DMS114 treated with DMSO at 0.1 percent for 48 hours (cell line): ENCODE data around the gene FANCD2.
"Not testable (repeated sequence)": the region's sequence is repeated elsewhere in the genome, so short reads cannot be mapped to it uniquely, and the experiment has no call there.

Experiments
- DNase-seq: peaks from one replicate; lab custom pipeline; 2025; ENCODE audit not compliant: unreplicated experiment; lab: John Stamatoyannopoulos, UW

The FANCD2 gene

DNA sequence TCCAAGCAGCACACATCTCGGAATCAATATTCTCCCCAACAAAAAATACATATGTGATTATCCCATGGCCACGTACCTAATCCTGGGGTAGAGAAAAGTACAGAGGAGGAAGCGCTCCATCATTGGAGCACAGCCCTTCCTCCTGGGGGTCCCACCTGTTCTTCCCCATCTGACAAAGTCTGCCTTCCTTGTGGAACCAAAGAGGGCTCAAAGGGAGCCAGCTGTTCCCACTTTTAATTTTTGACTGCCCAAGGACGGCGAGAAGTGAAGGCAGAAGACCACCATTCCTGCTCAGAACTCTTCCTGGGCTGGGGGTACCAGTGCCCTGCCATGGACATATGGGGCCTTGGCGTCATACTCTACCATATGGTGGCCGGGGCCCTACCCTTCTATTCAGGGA is 14.1 kb upstream of the FANCD2 start:
- DNase-seq, result no peak

DNA sequence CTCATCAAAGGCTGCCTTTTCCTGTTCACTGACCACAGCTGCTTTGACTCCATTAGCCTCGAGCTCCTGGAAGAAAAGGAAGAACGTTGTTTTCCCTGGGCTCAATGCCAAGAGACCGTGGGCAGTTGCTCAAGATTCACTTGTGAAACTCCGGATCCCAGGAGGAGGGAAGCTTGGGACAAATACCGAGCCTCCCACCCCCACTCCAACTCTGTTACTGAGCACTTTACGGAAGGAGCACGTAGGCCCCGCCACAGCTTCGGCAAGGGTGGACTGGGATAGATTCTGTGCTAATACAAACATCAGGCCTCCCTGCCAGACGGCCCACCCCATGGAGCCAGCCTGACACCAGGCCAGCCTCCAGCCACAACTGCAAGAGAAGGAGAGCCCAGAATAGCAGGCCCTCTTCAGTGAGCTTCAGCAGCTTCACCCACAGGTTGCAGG is 10.8 kb upstream of the FANCD2 start:
- no peak for DNase-seq

DNA sequence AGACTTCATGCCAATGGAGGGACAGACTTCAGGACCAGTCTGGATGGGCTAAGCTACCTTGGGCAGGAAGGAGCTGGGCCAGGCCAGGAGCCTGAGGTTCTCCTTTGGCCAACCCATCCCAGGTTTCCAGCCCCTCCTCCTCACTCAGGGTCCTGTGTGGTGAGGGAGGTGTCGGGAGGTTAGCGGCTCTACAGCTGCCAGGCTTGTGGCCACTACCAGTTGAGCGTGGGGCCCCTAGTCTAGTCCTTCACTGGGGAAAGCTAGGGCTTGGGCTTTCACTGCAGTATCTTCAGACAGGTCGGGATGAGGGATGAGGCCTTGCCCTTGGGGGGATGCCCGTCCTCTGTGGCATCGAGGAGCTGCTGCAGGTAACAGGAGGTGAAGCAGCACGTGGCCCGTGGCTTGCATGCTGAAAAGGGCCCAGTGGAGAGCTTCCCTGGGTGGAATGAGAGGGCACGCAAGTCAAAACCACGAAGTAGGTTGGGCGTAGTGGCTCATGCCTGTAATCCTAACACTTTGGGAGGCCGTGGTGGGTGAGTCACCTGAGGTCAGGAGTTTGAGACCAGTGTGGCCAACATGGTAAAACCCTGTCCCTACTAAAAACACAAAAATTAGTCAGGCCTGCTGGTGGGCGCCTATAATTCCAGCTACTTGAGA is 8.5 kb upstream of the FANCD2 start:
- DNase-seq, result no peak

DNA sequence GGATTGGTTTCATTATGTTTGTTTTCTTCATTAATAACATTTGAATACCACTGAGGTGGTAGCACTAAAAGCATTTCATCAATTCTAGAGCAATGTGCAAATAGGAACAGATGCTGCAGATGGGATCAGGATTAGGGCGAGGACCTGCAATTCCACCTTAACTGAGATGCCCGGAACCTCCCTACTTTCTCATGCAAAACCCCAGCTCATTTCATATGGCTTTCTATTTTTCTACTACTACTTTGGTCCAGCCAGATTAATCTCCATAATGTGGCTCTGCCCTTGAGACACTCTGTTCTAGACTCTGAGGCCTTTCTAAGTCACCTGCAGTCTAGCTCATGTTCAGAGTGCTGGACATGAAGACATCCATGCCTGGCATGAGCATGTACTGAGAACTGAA is 7.4 kb upstream of the FANCD2 start:
- not testable (repeated sequence) for DNase-seq

DNA sequence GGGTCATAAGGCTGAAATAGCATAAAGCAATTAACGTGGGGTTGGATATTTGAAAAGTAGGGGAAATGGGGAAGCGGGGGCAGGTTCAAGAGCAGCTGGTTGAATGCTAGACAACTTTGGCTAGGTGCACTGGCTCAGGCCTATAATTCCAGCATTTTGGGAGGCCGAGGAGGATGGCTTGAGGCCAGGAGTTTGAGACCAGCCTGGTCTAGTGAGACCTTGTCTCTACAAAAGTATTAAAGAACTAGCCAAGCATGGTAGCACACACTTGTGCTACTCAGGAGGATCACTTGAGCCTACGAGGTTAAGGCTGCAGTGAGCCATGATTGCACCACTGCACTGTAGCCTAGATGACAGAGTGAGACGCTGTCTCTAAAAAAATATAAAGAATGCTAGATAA is 6.9 kb upstream of the FANCD2 start:
- no peak for DNase-seq

DNA sequence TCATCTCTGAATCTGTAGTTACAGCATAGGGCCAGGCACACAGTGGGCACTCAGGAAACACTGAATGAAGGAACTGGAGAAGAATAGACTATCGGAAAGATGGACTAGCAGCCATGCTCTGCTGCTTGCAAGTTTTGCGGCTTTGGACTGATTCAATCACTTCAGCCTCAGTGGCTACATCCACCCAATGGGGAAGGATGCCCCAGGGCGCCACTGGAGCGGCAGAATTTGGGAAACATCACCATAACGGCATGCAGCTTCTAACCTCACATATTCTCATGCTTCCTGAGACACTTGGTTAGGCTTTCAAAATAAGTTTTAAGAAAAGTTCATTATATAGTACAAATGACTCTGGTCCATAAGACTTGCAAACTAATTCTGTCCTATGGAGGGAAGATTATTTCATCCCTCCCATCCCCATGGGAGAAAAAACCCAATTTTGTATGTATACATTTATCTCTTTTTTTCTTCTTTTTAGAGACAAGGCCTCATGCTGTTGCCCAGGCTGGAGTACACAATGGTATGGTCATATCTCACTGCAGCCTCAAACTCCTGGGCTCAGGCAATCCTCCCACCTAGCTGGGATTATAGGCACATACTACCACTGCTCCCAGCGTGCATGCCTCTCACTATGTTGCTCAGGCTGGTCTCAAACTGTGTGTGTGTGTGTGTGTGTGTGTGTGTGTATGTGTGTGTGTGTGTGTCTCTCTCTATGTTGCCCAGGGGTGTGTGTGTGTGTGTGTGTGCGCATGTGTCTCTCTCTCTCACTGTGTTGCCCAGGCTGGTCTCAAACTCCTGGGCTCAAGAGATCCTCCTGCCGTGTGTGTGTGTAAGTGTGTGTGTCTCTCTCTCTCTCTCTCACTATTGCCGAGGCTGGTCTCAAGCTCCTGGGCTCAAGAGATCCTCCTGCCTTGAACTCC is 4.1 kb upstream of the FANCD2 start:
- no peak for DNase-seq

DNA sequence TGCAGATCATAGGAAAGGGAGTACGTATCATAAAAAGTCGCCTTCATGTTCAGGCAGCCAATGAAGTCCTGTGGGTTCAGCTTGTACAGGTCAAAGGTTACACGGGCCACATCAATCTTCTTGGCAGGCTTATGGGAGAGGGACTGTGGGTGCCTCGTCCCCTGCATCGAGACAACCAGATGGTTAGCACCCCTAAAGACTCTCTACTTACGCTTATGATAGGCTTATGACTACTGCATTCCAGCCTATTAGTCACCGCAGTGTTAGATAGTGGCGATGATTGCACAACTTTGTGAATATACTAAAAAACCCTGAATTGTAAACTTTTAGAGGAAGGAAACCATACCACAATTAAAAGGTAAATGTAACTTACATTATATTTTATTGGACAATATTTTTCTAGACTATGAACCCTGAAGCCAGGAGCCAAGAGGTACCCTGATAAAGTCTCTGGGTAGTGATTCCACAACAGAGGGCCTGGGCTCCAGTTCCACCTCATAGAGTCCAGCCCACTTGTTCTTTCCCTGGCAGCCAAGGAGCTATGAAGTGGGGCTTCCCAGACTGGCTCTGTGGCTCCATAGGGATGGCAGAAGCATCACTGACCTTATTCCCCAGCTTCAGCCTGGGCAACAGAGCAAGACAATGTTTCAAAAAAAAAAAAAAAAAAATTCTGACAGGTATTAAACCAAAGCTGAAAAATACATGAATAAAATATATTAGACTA is 2.5 kb upstream of the FANCD2 start:
- no peak for DNase-seq

DNA sequence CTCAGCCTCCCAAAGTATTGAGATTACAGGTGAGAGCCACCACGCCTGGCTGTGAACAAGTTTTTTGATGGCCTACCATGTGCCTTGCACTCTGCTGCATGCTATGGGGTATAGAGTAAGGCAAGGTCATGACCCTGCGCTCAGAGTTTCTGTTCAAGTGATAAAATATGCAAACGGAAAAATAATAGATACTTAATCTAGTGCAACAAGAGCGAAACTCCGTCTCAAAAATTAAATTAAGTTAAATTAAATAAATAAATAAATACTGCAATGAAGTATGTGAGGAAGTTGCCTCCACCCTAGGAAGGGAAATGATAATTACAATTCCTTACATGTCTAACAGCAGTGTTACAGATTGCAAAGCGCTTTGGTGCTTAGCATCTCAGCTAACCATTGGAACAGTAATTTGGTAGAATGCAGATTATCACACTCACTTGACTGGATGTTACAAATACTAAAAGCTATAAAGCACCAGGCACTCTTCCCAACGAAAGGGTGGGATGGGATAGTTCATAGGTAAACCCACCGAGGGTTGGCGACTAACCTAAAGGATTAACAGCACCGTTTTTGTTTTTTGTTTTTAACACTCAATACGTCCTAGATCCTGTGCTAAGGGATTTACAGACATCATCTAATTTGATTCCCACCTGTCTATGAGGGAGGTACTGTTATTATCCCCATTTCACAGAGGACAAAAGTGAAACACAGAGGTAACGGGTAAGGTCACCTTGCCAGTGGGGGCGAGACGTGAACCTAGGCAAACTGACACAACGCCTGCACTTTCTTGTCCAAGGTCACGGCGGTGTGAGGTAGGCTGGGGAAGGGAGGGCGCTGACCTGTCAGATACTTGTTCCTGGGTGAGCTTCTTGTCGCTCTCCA is 793 bp upstream of the FANCD2 start:
- no peak for DNase-seq

DNA sequence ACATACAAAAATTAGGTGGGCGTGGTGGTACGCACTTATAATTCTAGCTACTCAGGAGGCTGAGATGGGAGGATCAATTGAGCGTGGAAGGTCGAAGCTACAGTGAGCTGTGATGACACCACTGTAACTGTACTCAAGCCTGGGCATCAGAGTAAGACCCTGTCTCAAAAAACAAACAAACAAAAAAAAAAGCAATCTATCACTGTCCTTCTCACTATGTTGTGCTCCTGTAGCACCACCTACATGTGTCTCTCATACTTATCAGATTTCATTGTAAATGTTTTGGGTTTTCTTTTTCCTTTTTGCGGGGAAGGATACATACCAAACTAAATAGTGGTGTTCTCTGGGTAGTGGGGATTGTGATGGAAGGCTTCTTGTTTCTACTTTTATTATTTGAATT is 14.8 kb downstream of the FANCD2 start:
- no peak for DNase-seq

DNA sequence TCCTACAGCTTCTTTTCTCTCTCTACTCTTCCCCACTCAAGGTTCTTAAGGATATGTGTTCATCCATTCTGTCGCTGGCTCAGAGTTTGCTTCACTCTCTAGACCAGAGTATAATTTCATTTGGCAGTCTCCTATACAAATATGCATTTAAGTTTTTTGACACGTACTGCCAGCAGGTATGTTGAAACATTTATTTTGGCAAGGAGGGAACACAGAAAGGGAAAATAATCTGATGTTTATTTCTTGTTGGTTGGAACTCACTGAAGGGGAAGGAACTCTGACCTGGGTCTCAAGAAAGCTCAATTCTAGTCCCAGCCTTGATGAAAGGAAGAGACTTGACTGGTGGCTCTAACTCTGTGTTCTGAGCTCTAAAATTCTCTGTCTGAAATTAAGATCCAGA is 21.6 kb downstream of the FANCD2 start:
- no peak for DNase-seq

DNA sequence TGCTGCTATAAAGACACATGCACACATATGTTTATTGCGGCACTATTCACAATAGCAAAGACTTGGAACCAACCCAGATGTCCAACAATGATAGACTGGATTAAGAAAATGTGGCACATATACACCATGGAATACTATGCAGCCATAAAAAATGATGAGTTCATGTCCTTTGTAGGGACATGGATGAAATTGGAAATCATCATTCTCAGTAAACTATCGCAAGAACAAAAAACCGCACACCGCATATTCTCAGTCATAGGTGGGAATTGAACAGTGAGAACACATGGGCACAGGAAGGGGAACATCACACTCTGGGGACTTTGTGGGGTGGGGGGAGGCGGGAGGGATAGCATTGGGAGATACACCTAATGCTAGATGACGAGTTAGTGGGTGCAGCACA is 26.8 kb downstream of the FANCD2 start:
- not testable (repeated sequence) for DNase-seq

DNA sequence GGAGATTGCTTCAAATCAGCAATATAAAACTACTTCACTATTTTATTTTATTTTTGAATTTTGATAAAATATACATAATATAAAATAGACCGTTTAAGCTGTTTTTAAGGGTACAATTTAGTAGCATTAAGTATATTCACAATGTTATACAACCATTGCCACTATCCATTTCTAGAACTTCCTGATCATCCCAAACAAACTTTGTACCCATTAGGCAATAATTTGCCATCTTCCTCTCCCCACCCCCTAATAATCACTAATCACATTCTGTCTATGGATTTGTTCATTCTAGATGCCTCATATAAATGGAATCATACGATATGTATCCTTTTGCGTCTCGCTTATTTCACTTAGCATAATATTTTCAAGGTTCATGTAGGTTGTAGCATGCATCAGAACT is 28.9 kb downstream of the FANCD2 start:
- no peak for DNase-seq

DNA sequence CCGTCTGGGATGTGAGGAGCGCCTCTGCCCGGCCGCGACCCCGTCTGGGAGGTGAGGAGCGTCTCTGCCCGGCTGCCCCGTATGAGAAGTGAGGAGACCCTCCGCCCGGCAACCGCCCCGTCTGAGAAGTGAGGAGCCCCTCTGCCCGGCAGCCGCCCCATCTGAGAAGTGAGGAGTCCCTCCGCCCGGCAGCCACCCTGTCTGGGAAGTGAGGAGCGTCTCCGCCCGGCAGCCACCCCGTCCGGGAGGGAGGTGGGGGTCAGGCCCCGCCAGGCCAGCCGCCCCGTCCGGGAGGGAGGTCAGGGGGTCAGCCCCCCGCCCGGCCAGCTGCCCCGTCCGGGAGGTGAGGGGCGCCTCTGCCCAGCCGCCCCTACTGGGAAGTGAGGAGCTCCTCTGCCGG is 43.8 kb downstream of the FANCD2 start:
- not testable (repeated sequence) for DNase-seq

DNA sequence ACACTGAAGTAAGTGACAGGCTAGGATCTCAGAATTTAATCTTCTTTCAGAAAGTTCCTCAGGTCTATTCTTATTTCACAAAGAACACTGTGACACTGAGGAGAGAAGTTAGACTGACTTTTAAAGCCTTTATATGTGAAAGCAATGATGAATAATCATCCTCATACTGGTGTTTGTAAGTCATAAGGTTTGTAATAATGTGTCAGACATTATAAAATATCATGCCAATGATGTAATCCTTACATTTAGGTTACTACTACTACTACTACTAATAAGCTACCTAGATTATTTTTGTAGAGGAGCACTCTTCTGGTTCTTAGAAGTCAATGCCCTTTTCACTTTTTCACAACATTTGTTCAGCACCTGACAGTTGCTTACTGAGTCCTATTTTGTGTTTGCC is 48.4 kb downstream of the FANCD2 start:
- DNase-seq, result no peak

DNA sequence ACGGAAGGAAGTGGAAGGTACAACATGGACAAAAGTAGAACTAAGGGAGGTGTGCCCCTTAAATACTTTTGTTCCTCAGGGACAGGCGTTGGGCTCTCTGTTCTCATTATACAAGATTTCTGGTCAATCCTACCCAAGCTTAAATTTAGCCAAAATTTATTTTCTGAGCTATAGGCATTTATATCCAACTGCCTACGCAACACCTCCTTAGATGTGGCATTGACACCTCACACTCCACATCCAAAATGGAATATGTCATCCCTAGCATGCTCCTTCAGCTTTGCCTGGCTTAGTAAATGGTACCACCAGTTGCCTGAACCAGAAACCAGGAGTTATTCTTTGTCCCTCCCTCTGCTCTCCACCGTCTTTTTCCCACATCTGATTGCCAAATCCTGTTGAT is 55.6 kb downstream of the FANCD2 start:
- no peak for DNase-seq

DNA sequence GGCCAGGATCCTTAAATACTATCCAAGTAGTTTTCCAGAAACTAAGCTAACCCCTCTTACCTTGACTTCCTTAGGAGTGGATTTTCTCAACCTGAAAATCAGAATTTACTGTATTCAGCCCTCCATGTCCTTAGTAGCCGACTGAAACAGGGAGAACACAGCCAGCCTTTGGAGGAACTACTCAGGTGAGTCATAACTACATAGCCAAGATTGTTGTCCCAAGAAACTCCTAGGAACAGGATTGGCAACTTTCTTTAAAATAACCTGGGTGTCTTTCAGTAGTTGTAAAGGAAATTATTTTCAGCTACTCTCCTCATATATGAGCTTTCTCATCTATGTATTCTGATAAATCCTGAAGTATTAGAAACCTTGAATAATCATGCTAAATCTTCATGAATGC is 59.5 kb downstream of the FANCD2 start:
- no peak for DNase-seq

DNA sequence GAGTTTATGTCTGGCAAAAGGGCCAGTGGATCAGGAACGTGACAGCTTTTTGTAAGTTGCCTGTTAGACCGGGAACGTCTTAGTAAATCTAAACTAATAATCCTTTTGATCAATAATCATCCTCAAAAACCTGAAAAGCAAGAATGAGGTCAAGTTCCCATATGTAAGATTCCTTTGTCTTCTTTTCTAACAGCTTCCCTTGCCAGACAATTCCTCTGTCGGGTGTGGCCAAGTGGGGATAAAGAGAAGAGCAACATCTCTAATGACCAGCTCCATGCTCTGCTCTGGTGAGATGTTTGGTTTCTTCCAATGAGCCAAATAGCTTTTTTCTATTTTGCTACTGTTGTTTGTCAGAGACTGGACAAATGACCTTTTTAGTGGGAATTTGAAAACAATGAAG is 62.0 kb downstream of the FANCD2 start:
- DNase-seq, result no peak

DNA sequence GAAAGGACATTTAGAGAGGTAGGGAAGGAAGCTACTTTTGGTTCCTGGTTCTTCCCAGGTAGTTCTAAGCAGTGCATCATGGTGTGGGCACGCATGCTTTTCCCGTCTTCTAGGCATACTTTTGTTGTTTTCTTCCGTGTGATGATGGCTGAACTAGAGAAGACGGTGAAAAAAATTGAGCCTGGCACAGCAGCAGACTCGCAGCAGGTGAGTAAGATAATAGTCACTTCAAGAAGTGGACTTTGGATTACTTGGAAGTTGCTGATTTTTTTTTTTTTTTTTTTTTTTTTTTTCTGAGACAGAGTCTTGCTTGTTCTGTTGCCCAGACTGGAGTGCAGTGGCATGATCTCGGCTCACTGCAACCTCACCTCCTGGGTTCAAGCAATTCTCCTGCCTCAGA is 63.9 kb downstream of the FANCD2 start:
- no peak for DNase-seq

DNA sequence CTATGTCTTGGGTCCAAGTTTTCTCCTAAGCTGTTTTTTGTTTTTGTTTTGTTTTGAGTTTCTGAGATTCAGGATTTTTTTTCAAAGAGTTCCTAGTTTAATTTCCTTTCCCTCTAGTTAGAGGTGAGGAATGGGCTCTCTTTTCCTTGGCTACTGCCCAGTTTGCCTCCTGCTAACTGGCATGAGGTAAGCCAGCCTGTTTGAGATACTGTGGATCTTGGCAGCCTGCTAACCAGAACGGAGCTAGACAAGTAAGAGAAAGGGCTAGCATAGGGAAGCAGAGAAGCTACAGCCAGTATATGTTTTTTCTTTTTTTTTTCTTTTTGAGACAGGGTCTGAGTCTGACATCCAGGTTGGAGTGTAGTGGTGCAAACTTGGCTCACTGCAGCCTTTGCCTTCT is 64.5 kb downstream of the FANCD2 start:
- not testable (repeated sequence) for DNase-seq

DNA sequence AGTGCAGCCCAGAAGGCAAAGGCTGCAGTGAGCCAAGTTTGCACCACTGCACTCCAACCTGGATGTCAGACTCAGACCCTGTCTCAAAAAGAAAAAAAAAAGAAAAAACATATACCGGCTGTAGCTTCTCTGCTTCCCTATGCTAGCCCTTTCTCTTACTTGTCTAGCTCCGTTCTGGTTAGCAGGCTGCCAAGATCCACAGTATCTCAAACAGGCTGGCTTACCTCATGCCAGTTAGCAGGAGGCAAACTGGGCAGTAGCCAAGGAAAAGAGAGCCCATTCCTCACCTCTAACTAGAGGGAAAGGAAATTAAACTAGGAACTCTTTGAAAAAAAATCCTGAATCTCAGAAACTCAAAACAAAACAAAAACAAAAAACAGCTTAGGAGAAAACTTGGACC is 65.2 kb downstream of the FANCD2 start:
- not testable (repeated sequence) for DNase-seq

DNA sequence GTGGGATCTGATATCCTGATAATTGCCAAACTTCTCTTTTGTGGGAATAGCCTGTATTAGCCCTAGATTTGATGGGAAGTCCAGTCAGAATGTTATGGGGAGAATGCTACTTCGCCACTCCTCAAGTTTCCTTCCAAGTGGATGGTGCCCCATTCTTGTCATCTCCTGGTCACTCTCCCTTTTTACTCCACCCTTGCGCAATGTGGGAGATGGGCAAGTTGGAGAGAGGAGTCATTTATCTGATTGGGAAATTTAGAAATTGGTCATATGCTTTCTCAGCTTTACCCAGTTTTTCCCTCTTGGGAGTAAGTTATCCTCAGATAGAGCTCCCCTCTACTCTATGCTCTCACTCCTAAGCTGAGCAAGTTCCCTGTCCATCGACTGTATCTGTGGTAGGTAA is 67.4 kb downstream of the FANCD2 start:
- no peak for DNase-seq
